SH-SY5Y (cell line): ENCODE data around the gene ENO2.

Source experiments
- GATA2 ChIP-seq: IDR thresholded peaks from 2 replicates; pipeline ENCODE4 v1.6.1; 2011; ENCODE audit warnings: mild to moderate bottlenecking, low read depth, low read length
- GATA3 ChIP-seq: IDR thresholded peaks from 2 replicates; pipeline ENCODE4 v1.6.1; 2011; ENCODE audit warnings: low read depth, mild to moderate bottlenecking, low read length, moderate library complexity

GRCh38 chr12:6919588-6919987, 5.2 kb downstream of the ENO2 start:
- TF ChIP-seq GATA2 (no peak), GATA3 (no peak)
